Measurements from ENCODE around the gene KLHL2. TPM values are rescaled to one million over a fixed set of nuclear protein-coding genes. Genes with fewer than 3 reads are reported as not detected.

Gene KLHL2
- total RNA-seq, 1 experiment from 2014 or later: 37.1 TPM

- ChIA-PET CTCF (interaction anchor here (0.6 kb wide), 2 partner anchors 156 to 167 kb away, joined by 3 to 4 read pairs; no protein-coding TSS in a partner anchor), POLR2A (interaction anchor here (0.7 to 9.0 kb wide), 11 partner anchors 9 to 120 kb away, joined by 3 to 146 read pairs (median 4); partner anchors contain the start of genes MSMO1 and TMEM192)
- BruUV-seq (replicated peaks): no TSS peak
- H3K4me3 Mint-ChIP-seq (ENCODE audit: unreplicated experiment): peak overlapping the region; percentile 73
- peak overlapping the region; percentile 81 for H3K27ac Mint-ChIP-seq (ENCODE audit: low read depth, unreplicated experiment)
- TF ChIP-seq CTCF (IDR thresholded peaks at IDR 0.05; ENCODE audit: unreplicated experiment): no peak
- no peaks in the 10 kb centered on the region for H3K27me3 Mint-ChIP-seq (ENCODE audit: insufficient read depth, unreplicated experiment)
- peaks cover 5% of the 10 kb centered on the region for H3K36me3 Mint-ChIP-seq (ENCODE audit: insufficient read depth, unreplicated experiment)
- intact Hi-C loops (cut with micrococcal nuclease): loop anchor here (5.0 kb wide), 1 partner anchor 75 kb away; no protein-coding TSS in a partner anchor
- no peaks in the 10 kb centered on the region for H3K9me3 Mint-ChIP-seq (ENCODE audit: unreplicated experiment)
- peaks cover 57% of the 10 kb centered on the region for H3K4me1 Mint-ChIP-seq (ENCODE audit: insufficient read depth, unreplicated experiment)
- DNase-seq (ENCODE audit: unreplicated experiment): peak; percentile 33
These were observed 338 bp upstream of the KLHL2 start for GRCh38 chr4:165207016-165207430.

- no peak for TF ChIP-seq CTCF (IDR thresholded peaks at IDR 0.05; ENCODE audit: unreplicated experiment)
- Mint-ChIP-seq H3K4me1 (ENCODE audit: insufficient read depth, unreplicated experiment) (peaks cover 66% of the 10 kb centered on the region), H3K27me3 (ENCODE audit: insufficient read depth, unreplicated experiment) (no peaks in the 10 kb centered on the region), H3K4me3 (ENCODE audit: unreplicated experiment) (peak overlapping the region; percentile 73), H3K9me3 (ENCODE audit: unreplicated experiment) (peaks cover 7% of the 10 kb centered on the region), H3K27ac (ENCODE audit: low read depth, unreplicated experiment) (peak overlapping the region; percentile 90), H3K36me3 (ENCODE audit: insufficient read depth, unreplicated experiment) (peaks cover 9% of the 10 kb centered on the region)
- ChIA-PET CTCF (interaction anchor here (0.7 to 1.5 kb wide), 6 partner anchors 9 to 119 kb away, joined by 3 to 10 read pairs (median 4); partner anchors contain the start of gene MSMO1), POLR2A (interaction anchor here (0.8 to 9.0 kb wide), 21 partner anchors 8 to 128 kb away, joined by 3 to 146 read pairs (median 8); partner anchors contain the start of genes MSMO1 and TMEM192)
- peak; percentile 34 for DNase-seq (ENCODE audit: unreplicated experiment)
- no TSS peak for BruUV-seq (replicated peaks)
- intact Hi-C loops (cut with micrococcal nuclease): loop anchor here (2.0 to 5.0 kb wide), 2 partner anchors 76 to 119 kb away; partner anchors contain the start of gene MSMO1
These were observed 876 bp downstream of the KLHL2 start for GRCh38 chr4:165208221-165208652.

GRCh38 chr4:165208741-165209388, 1.5 kb downstream of the KLHL2 start:
- peak overlapping the region; percentile 73 for H3K4me3 Mint-ChIP-seq (ENCODE audit: unreplicated experiment)

More at GRCh38 chr4:165208741-165209388, 1.5 kb downstream of the KLHL2 start:
- Mint-ChIP-seq H3K36me3 (ENCODE audit: insufficient read depth, unreplicated experiment) (peaks cover 12% of the 10 kb centered on the region), H3K27me3 (ENCODE audit: insufficient read depth, unreplicated experiment) (no peaks in the 10 kb centered on the region), H3K27ac (ENCODE audit: low read depth, unreplicated experiment) (peak overlapping the region; percentile 90), H3K4me1 (ENCODE audit: insufficient read depth, unreplicated experiment) (peaks cover 64% of the 10 kb centered on the region), H3K9me3 (ENCODE audit: unreplicated experiment) (peaks cover 12% of the 10 kb centered on the region)
- peak; percentile 65 for DNase-seq (ENCODE audit: unreplicated experiment)
- TF ChIP-seq CTCF (IDR thresholded peaks at IDR 0.05; ENCODE audit: unreplicated experiment): no peak
- ChIA-PET CTCF (interaction anchor here (0.6 to 1.5 kb wide), 8 partner anchors 9 to 118 kb away, joined by 3 to 10 read pairs (median 4); partner anchors contain the start of gene MSMO1), POLR2A (interaction anchor here (0.6 to 9.0 kb wide), 30 partner anchors 8 to 305 kb away, joined by 3 to 146 read pairs (median 4); partner anchors contain the start of genes MSMO1 and TMEM192)
- TSS peak; percentile 31 for BruUV-seq (replicated peaks)
- intact Hi-C loops (cut with micrococcal nuclease): loop anchor here (2.0 to 5.0 kb wide), 2 partner anchors 77 to 118 kb away; partner anchors contain the start of gene MSMO1

Measured in MCF 10A (cell line).